ENCODE measurements around the gene RPA1.
"Not testable (repeated sequence)": the region's sequence is repeated elsewhere in the genome, so short reads cannot be mapped to it uniquely, and the experiment has no call there.

Gene RPA1

DNA sequence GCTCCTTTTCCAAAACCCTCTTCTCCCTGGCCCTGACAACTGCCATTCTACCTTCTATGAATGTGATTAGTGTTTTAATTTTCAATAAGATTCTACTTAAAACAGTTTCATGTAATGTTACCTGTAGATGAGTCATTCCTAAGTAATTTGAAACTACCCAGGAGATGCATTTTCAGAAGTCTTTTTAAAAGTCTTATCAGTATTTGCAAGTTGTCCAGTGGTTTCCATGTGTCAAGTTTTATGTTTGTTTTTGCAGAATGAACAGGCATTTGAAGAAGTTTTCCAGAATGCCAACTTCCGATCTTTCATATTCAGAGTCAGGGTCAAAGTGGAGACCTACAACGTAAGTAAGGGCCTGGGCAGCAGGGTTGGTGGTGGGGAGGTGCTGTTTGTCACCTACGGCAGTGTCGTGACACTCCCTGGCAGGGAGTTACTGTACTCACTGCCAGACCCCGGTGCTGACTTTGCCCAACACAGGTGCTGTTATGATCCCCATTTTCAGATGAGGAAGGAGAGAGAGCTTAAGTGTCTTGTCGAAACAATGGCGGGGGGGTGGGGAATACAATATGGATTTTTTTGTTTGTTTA is 65.0 kb downstream of the RPA1 start:
- H3K4me3 ChIP-seq (ENCODE audit: insufficient read depth, low read depth, low read length, poor library complexity, severe bottlenecking): no peak overlapping the region
- H3K4me1 ChIP-seq (ENCODE audit: control insufficient read depth, insufficient read depth, low read length, poor library complexity, severe bottlenecking): no peaks in the 10 kb centered on the region
- peaks cover 45% of the 10 kb centered on the region for H3K36me3 ChIP-seq (ENCODE audit: control insufficient read depth, insufficient read depth, low read length)
- DNase-seq: no peak
- H3K9me3 ChIP-seq (ENCODE audit: control insufficient read depth, low read length): no peaks in the 10 kb centered on the region
- no peaks in the 10 kb centered on the region for H3K27me3 ChIP-seq (replicated peaks; ENCODE audit: control insufficient read depth, insufficient read depth, low read length, poor library complexity, severe bottlenecking)
- H3K27ac ChIP-seq (ENCODE audit: insufficient read depth, low read length, poor library complexity, severe bottlenecking): no peak overlapping the region

DNA sequence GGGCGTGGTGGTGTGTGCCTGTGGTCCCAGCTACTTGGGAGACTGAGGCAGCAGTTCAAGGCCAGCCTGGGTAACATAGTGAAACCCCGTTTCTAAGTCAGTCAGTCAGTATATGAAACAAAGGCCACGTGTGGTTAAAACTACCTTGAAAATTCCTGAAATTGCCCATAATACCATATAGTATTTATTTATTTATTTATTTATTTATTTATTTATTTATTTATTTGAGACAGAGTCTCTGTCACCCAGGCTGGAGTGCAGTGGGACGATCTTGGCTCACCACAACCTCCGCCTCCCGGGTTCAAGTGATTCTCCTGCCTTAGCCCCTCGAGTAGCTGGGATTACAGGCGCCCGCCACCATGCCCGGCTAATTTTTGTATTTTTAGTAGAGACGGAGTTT is 65.7 kb downstream of the RPA1 start:
- not testable (repeated sequence) for H3K4me1 ChIP-seq (ENCODE audit: control insufficient read depth, insufficient read depth, low read length, poor library complexity, severe bottlenecking); H3K4me3 ChIP-seq (ENCODE audit: insufficient read depth, low read depth, low read length, poor library complexity, severe bottlenecking); DNase-seq; H3K27ac ChIP-seq (ENCODE audit: insufficient read depth, low read length, poor library complexity, severe bottlenecking); H3K9me3 ChIP-seq (ENCODE audit: control insufficient read depth, low read length); H3K27me3 ChIP-seq (replicated peaks; ENCODE audit: control insufficient read depth, insufficient read depth, low read length, poor library complexity, severe bottlenecking)
- H3K36me3 ChIP-seq (ENCODE audit: control insufficient read depth, insufficient read depth, low read length): peaks cover 45% of the 10 kb centered on the region

DNA sequence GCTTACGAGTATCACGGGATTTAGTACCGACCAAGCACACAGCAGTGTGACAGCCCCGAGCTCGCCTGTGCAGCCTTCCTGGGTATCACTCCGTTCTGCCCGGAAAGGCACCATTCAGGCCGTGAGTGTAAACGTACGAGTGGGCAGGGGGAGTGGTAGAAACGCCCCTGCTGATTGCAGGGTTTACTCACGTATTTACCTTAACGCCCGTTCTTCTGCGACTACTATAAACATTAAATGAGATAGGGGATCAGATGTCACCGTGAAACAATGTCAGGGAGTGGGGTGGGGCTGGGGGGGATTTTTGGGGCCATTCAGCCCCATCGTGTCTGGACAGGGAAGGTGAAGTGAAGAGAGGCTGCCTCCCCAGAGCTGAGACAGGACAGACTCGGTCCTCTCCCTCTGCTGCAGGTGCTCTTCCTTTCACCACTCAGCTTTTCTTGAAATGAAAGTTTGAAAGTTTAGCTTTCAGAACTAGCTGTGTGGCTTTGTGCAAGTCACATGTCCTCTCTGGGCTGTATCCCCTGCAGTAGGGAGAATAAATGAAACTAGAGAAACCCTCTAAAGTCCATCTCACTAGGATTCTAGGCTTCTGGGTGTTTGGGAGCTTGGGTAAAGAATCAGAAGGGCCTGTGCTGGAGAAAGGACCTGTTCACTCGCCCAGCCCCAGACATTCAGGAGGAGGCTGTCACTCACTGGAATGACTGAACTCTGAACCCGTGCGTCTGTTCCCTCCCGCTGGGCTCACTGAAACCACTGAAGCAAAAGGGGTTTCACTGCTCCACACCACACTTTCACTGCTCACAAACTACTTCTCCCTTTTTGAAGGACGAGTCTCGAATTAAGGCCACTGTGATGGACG is 66.7 kb downstream of the RPA1 start:
- no peak for DNase-seq
- Histone ChIP-seq H3K9me3 (ENCODE audit: control insufficient read depth, low read length) (no peaks in the 10 kb centered on the region), H3K36me3 (ENCODE audit: control insufficient read depth, insufficient read depth, low read length) (peaks cover 41% of the 10 kb centered on the region), H3K4me1 (ENCODE audit: control insufficient read depth, insufficient read depth, low read length, poor library complexity, severe bottlenecking) (no peaks in the 10 kb centered on the region), H3K27ac (ENCODE audit: insufficient read depth, low read length, poor library complexity, severe bottlenecking) (no peak overlapping the region), H3K27me3 (replicated peaks; ENCODE audit: control insufficient read depth, insufficient read depth, low read length, poor library complexity, severe bottlenecking) (no peaks in the 10 kb centered on the region), H3K4me3 (ENCODE audit: insufficient read depth, low read depth, low read length, poor library complexity, severe bottlenecking) (no peak overlapping the region)

DNA sequence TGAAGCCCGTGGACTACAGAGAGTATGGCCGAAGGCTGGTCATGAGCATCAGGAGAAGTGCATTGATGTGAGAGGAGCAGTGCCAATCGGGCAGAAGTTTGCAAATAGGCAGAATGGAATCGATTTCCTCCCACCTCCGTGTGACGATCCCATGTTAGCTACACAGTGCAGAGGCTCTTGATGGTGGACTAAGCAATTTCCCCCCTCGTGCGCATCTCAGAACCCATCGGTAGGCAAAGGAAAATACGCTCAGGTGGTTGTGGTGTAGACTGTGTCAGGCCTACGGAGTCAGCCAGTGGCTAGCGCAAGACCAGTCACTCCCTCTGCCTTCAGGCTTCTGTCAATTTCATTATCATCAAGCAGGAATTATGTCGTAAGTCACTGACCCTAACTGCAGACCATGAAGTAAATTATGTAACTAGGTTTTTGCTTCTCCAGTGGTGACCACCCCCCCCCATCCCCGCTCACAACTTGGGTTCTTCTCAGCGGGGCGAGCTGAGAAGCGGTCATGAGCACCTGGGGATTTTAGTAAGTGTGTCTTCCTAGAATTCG is 67.4 kb downstream of the RPA1 start:
- H3K9me3 ChIP-seq (ENCODE audit: control insufficient read depth, low read length): no peaks in the 10 kb centered on the region
- no peak for DNase-seq
- H3K27me3 ChIP-seq (replicated peaks; ENCODE audit: control insufficient read depth, insufficient read depth, low read length, poor library complexity, severe bottlenecking): no peaks in the 10 kb centered on the region
- H3K36me3 ChIP-seq (ENCODE audit: control insufficient read depth, insufficient read depth, low read length): peaks cover 41% of the 10 kb centered on the region
- no peak overlapping the region for H3K4me3 ChIP-seq (ENCODE audit: insufficient read depth, low read depth, low read length, poor library complexity, severe bottlenecking)
- no peaks in the 10 kb centered on the region for H3K4me1 ChIP-seq (ENCODE audit: control insufficient read depth, insufficient read depth, low read length, poor library complexity, severe bottlenecking)
- H3K27ac ChIP-seq (ENCODE audit: insufficient read depth, low read length, poor library complexity, severe bottlenecking): no peak overlapping the region

DNA sequence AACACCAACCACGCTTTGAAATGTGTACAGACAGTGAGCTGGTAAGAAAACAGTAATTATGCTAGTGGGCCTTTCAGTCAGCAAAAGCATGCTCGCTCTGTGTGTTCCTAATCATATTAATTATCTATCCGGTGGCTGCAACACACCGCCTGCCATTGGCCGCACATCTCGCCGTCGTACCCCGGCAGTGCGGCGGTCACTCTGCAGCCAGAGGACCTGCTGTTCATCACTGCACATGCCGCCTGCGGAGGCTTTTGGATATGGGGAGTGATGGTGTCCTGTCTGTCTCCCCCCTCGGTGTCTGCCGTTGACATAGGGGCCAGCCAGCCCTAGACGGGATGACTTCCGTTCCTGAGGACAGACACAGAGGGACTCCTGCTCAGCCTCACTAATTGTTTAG is 68.5 kb downstream of the RPA1 start:
- Histone ChIP-seq H3K9me3 (ENCODE audit: control insufficient read depth, low read length) (no peaks in the 10 kb centered on the region), H3K4me1 (ENCODE audit: control insufficient read depth, insufficient read depth, low read length, poor library complexity, severe bottlenecking) (no peaks in the 10 kb centered on the region), H3K27ac (ENCODE audit: insufficient read depth, low read length, poor library complexity, severe bottlenecking) (no peak overlapping the region), H3K4me3 (ENCODE audit: insufficient read depth, low read depth, low read length, poor library complexity, severe bottlenecking) (no peak overlapping the region), H3K27me3 (replicated peaks; ENCODE audit: control insufficient read depth, insufficient read depth, low read length, poor library complexity, severe bottlenecking) (no peaks in the 10 kb centered on the region), H3K36me3 (ENCODE audit: control insufficient read depth, insufficient read depth, low read length) (peaks cover 30% of the 10 kb centered on the region)
- DNase-seq: no peak

DNA sequence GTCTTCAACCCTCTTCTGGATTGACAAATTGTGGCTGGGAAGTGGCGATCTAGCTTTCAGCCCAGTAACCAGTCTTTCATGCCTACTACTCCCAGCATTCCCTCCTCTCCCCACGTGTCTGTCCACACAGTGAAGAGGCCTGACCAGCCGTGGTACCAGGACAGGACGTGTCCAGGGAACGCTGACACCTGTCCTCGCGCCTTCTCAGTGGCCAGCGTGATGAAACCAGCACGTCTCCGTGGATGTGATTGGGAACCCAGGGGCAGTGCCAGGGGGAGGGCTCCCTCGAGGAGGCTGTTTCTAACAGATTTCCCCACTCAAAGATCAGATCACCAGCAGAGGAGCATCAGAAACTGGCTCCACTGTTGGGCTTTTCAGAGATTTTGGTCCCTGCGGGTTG is 69.1 kb downstream of the RPA1 start:
- Histone ChIP-seq H3K27ac (ENCODE audit: insufficient read depth, low read length, poor library complexity, severe bottlenecking) (no peak overlapping the region), H3K4me1 (ENCODE audit: control insufficient read depth, insufficient read depth, low read length, poor library complexity, severe bottlenecking) (no peaks in the 10 kb centered on the region), H3K36me3 (ENCODE audit: control insufficient read depth, insufficient read depth, low read length) (peaks cover 29% of the 10 kb centered on the region), H3K4me3 (ENCODE audit: insufficient read depth, low read depth, low read length, poor library complexity, severe bottlenecking) (no peak overlapping the region), H3K27me3 (replicated peaks; ENCODE audit: control insufficient read depth, insufficient read depth, low read length, poor library complexity, severe bottlenecking) (no peaks in the 10 kb centered on the region), H3K9me3 (ENCODE audit: control insufficient read depth, low read length) (no peaks in the 10 kb centered on the region)
- no peak for DNase-seq

DNA sequence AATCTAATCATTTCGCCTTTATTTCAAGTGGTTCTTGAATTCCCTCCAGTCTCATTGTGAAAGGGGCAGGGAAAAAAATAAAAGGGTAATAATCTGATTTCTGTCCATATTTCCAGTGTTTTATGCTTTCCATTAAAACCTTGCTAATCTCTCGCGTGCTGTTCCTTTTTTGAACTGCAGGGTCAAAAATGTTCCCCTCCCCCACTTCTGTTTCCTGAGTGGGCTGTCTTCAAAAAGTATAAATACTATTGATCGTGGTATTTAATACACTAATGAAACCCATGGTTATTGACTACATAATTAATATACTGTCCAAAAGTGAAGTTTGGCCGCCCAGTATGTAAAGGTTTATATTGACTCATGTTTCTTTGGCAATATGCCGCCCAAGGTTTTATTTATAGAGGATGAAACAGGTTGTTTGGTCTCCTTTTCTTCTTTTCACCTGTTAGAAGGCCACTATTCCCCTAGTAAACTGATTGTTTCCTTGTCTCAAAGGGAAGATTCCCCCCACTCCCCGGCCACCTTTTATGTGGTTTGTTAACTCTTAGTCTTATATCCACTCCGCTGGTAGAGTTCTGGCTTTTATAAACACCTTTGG is 69.7 kb downstream of the RPA1 start:
- DNase-seq: no peak
- no peaks in the 10 kb centered on the region for H3K27me3 ChIP-seq (replicated peaks; ENCODE audit: control insufficient read depth, insufficient read depth, low read length, poor library complexity, severe bottlenecking)
- no peaks in the 10 kb centered on the region for H3K4me1 ChIP-seq (ENCODE audit: control insufficient read depth, insufficient read depth, low read length, poor library complexity, severe bottlenecking)
- no peak overlapping the region for H3K4me3 ChIP-seq (ENCODE audit: insufficient read depth, low read depth, low read length, poor library complexity, severe bottlenecking)
- no peaks in the 10 kb centered on the region for H3K9me3 ChIP-seq (ENCODE audit: control insufficient read depth, low read length)
- H3K36me3 ChIP-seq (ENCODE audit: control insufficient read depth, insufficient read depth, low read length): peaks cover 29% of the 10 kb centered on the region
- no peak overlapping the region for H3K27ac ChIP-seq (ENCODE audit: insufficient read depth, low read length, poor library complexity, severe bottlenecking)

DNA sequence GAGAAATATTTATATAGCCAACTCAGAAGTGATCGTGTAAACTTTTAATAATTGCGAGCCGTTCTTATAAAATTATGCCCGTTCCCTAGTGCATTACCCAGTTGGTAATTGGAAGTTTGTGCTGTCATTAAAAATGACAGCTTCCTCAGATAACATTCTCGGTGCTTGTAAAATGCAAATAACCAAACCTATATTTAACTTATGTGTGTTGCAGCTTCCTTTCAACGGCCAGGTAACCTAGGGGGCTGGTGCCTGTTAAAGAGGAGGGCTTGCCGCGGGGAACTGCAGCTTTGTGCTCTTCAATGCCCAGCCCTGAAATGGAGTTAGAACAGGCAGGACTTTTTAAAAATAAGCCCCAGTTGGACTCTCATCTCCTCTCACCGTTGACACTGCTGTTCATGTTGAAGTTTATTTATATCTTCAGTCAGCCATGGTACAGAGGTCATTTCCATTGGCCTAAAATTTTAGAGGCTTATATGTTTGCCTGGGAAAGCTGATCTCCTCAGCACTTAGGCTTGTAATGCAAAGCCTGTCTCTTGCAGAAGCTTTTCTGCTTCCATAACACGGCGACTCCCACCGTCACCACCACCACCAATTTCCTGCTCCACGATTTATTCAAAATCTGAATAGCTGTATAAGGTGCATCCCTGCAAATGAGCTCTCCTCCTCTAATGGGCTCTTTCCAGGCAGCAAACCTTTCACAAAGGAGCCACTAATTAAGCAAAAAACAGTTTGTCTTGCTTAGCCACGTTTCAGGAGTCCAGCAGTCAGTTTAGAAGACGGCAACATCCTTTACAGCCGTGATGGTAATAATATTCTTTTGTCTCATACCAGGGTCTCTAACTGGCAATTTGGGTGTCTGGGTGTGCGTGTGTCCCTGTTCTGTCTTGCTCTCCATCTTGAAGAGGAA is 74.7 kb downstream of the RPA1 start:
- Histone ChIP-seq H3K4me1 (ENCODE audit: control insufficient read depth, insufficient read depth, low read length, poor library complexity, severe bottlenecking) (peaks cover 10% of the 10 kb centered on the region), H3K4me3 (ENCODE audit: insufficient read depth, low read depth, low read length, poor library complexity, severe bottlenecking) (no peak overlapping the region), H3K27me3 (replicated peaks; ENCODE audit: control insufficient read depth, insufficient read depth, low read length, poor library complexity, severe bottlenecking) (peaks cover 23% of the 10 kb centered on the region), H3K36me3 (ENCODE audit: control insufficient read depth, insufficient read depth, low read length) (no peaks in the 10 kb centered on the region), H3K27ac (ENCODE audit: insufficient read depth, low read length, poor library complexity, severe bottlenecking) (no peak overlapping the region), H3K9me3 (ENCODE audit: control insufficient read depth, low read length) (no peaks in the 10 kb centered on the region)
- no peak for DNase-seq

DNA sequence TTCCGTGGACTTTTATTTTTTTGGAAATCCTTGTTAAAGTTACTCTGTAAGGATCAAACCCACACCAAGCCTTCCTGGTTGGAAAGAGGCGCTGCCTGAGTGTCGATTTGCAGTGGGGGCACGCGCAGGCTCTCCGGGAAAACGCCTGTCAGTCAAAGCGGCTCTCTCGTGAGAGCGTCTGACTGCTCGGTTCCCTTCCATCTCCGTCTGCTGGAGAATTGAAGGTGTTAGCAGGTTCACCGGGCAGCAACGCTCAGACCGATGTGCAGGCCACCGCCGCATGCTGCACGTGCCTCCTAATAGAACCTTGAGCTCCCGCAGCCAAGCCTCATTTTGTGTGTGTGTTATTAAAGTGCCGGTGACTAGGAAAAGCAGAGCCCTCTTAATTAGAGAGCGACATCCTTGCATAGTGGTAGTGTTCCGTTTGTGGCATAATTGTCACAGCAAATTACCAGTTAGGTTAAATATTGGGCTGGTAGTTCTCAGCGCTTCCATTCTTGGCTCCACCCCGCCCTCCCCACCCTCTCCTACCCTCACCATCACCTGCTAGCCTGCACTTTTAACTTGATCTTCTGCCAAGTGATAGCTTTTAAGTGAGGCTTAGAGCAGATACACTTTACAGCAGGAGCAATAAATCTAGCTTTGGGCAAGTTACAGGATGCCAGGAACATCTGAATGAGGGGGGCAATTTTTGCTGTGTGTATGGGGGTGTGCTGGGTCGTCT is 75.5 kb downstream of the RPA1 start:
- no peaks in the 10 kb centered on the region for H3K9me3 ChIP-seq (ENCODE audit: control insufficient read depth, low read length)
- H3K4me1 ChIP-seq (ENCODE audit: control insufficient read depth, insufficient read depth, low read length, poor library complexity, severe bottlenecking): peaks cover 10% of the 10 kb centered on the region
- H3K27ac ChIP-seq (ENCODE audit: insufficient read depth, low read length, poor library complexity, severe bottlenecking): no peak overlapping the region
- no peaks in the 10 kb centered on the region for H3K36me3 ChIP-seq (ENCODE audit: control insufficient read depth, insufficient read depth, low read length)
- H3K4me3 ChIP-seq (ENCODE audit: insufficient read depth, low read depth, low read length, poor library complexity, severe bottlenecking): no peak overlapping the region
- DNase-seq: no peak
- H3K27me3 ChIP-seq (replicated peaks; ENCODE audit: control insufficient read depth, insufficient read depth, low read length, poor library complexity, severe bottlenecking): peaks cover 23% of the 10 kb centered on the region

Measured in effector memory CD4-positive, alpha-beta T cell (primary cell).